Measurements from ENCODE around the gene MLN.

Gene MLN

DNA sequence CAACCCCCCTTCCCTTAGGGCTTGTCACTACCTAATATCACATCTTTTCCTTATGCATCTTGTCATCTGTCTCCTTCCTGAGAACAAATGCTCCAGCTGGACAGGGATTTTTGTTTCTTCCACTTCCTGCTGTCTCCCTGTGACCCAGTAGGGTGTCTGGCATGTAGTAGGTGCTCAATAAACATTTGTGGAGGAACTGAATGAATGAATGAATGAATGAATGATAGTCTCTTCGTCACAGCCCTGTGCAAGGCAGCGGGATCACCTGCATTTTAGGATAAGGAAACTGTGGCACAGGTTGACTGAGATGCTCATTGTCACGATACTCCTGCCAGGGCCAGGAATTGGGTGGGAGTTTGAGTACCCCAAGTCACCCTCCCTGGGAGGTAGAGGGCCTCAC, 29.0 kb downstream of the MLN start:
- no peak for TF ChIP-seq CTCF (IDR thresholded peaks at IDR 0.05; ENCODE audit: low read depth, low read length)
- no peak for DNase-seq
- Histone ChIP-seq H3K9me3 (no peaks in the 10 kb centered on the region), H3K4me3 (ENCODE audit: low read depth, low read length) (no peak overlapping the region), H3K4me1 (peaks cover 3% of the 10 kb centered on the region; the same call in 1 of the 2 replicates), H3K27me3 (no peaks in the 10 kb centered on the region), H3K36me3 (peaks cover 59% of the 10 kb centered on the region)

- no peak for TF ChIP-seq CTCF (IDR thresholded peaks at IDR 0.05; ENCODE audit: low read depth, low read length)
- Histone ChIP-seq H3K9me3 (no peaks in the 10 kb centered on the region), H3K4me1 (no peaks in the 10 kb centered on the region; the same call in 1 of the 2 replicates), H3K36me3 (peaks cover 43% of the 10 kb centered on the region), H3K4me3 (ENCODE audit: low read depth, low read length) (no peak overlapping the region), H3K27me3 (no peaks in the 10 kb centered on the region)
- no peak for DNase-seq
Observed at GRCh38 chr6:33772902-33773472, 30.8 kb downstream of the MLN start.

- peaks cover 36% of the 10 kb centered on the region for H3K36me3 ChIP-seq
Observed at GRCh38 chr6:33772082-33772830, 31.5 kb downstream of the MLN start.

GRCh38 chr6:33771146-33772081, 32.4 kb downstream of the MLN start:
- H3K9me3 ChIP-seq = no peaks in the 10 kb centered on the region
- H3K4me1 ChIP-seq = no peaks in the 10 kb centered on the region; the same call in 1 of the 2 replicates
- TF ChIP-seq CTCF (IDR thresholded peaks at IDR 0.05; ENCODE audit: low read depth, low read length) = peak; percentile 85
- no peaks in the 10 kb centered on the region for H3K27me3 ChIP-seq
- no peak overlapping the region for H3K4me3 ChIP-seq (ENCODE audit: low read depth, low read length)
- DNase-seq = peak; percentile 85
- H3K36me3 ChIP-seq = peaks cover 28% of the 10 kb centered on the region

More at GRCh38 chr6:33772082-33772830, 31.5 kb downstream of the MLN start:
- TF ChIP-seq CTCF (IDR thresholded peaks at IDR 0.05; ENCODE audit: low read depth, low read length) = no peak
- H3K4me1 ChIP-seq = no peaks in the 10 kb centered on the region; the same call in 1 of the 2 replicates
- no peak for DNase-seq
- no peaks in the 10 kb centered on the region for H3K27me3 ChIP-seq
- no peaks in the 10 kb centered on the region for H3K9me3 ChIP-seq
- no peak overlapping the region for H3K4me3 ChIP-seq (ENCODE audit: low read depth, low read length)

GRCh38 chr6:33770833-33771145, 33.0 kb downstream of the MLN start:
- DNase-seq = no peak
- H3K4me1 ChIP-seq = no peaks in the 10 kb centered on the region; the same call in 1 of the 2 replicates
- no peaks in the 10 kb centered on the region for H3K9me3 ChIP-seq
- H3K36me3 ChIP-seq = peaks cover 21% of the 10 kb centered on the region
- no peaks in the 10 kb centered on the region for H3K27me3 ChIP-seq
- H3K4me3 ChIP-seq (ENCODE audit: low read depth, low read length) = no peak overlapping the region
- TF ChIP-seq CTCF (IDR thresholded peaks at IDR 0.05; ENCODE audit: low read depth, low read length) = no peak
